Skeletal muscle cell (primary cell): Measurements from ENCODE around the gene NCAM1.
A peak's percentile ranks its signal among the peaks of the same experiment; 100 is the strongest.
"Not testable (repeated sequence)": the region's sequence is repeated elsewhere in the genome, so short reads cannot be mapped to it uniquely, and the experiment has no call there.

Experiments used
- DNase-seq: peaks from one replicate; pipeline ENCODE4 v3.0.0-alpha.2; 2010; ENCODE audit warnings: low read depth
- H3K4me3 ChIP-seq: 2 replicates; pipeline ENCODE4 v1.5.1; 2011; ENCODE audit warnings: low read depth, mild to moderate bottlenecking, control low read depth, low read length, moderate library complexity

Gene NCAM1

GRCh38 chr11:112961146-112961668 is at the start of gene NCAM1:
TSS of gene NCAM1 (plus strand) at chr11:112961420.
- DNase-seq, result peak; percentile 81

GRCh38 chr11:112922606-112923005 is 38.6 kb upstream of the NCAM1 start:
- DNase-seq, result no peak
- no peak overlapping the region for H3K4me3 ChIP-seq

More at GRCh38 chr11:112961146-112961668, at the start of gene NCAM1:
- peak within 1 kb of the TSS; percentile 67 for H3K4me3 ChIP-seq

GRCh38 chr11:112924836-112925235 is 36.4 kb upstream of the NCAM1 start:
- not testable (repeated sequence) for H3K4me3 ChIP-seq, DNase-seq

- DNase-seq, result no peak
- no peak overlapping the region for H3K4me3 ChIP-seq
Measured at GRCh38 chr11:112925516-112926310, 35.5 kb upstream of the NCAM1 start.

- DNase-seq, result no peak
- H3K4me3 ChIP-seq, result no peak overlapping the region
Measured at GRCh38 chr11:112928136-112928535, 33.1 kb upstream of the NCAM1 start.

GRCh38 chr11:112929432-112929831 is 31.8 kb upstream of the NCAM1 start:
- H3K4me3 ChIP-seq, result no peak overlapping the region
- no peak for DNase-seq

GRCh38 chr11:112931703-112932102 is 29.5 kb upstream of the NCAM1 start:
- DNase-seq, result peak; percentile 4
- no peak overlapping the region for H3K4me3 ChIP-seq

- no peak overlapping the region for H3K4me3 ChIP-seq
- DNase-seq, result no peak
Measured at GRCh38 chr11:112932593-112932992, 28.6 kb upstream of the NCAM1 start.

GRCh38 chr11:112933970-112934369 is 27.2 kb upstream of the NCAM1 start:
- no peak for DNase-seq
- no peak overlapping the region for H3K4me3 ChIP-seq

- H3K4me3 ChIP-seq, result no peak overlapping the region
- no peak for DNase-seq
Measured at GRCh38 chr11:112941104-112941503, 20.1 kb upstream of the NCAM1 start.

GRCh38 chr11:112942966-112943643 is 18.1 kb upstream of the NCAM1 start:
- H3K4me3 ChIP-seq, result no peak overlapping the region
- DNase-seq, result no peak

GRCh38 chr11:112946866-112947265 is 14.4 kb upstream of the NCAM1 start:
- DNase-seq, result no peak

GRCh38 chr11:112949781-112950575 is 11.2 kb upstream of the NCAM1 start:
- no peak overlapping the region for H3K4me3 ChIP-seq
- DNase-seq, result no peak

More at GRCh38 chr11:112946866-112947265, 14.4 kb upstream of the NCAM1 start:
- H3K4me3 ChIP-seq, result no peak overlapping the region

- no peak overlapping the region for H3K4me3 ChIP-seq
- no peak for DNase-seq
Measured at GRCh38 chr11:112958670-112959069, 2.5 kb upstream of the NCAM1 start.

- DNase-seq, result no peak
- H3K4me3 ChIP-seq, result peak overlapping the region; percentile 67
Measured at GRCh38 chr11:112961751-112962578, 745 bp downstream of the NCAM1 start.

GRCh38 chr11:112962579-112963367 is 1.6 kb downstream of the NCAM1 start:
- DNase-seq, result no peak
- H3K4me3 ChIP-seq, result peak overlapping the region; percentile 67

- DNase-seq, result no peak
- H3K4me3 ChIP-seq, result peak overlapping the region; percentile 67
Measured at GRCh38 chr11:112963368-112963955, 2.2 kb downstream of the NCAM1 start.

- no peak for DNase-seq
- H3K4me3 ChIP-seq, result no peak overlapping the region
Measured at GRCh38 chr11:112965656-112966055, 4.4 kb downstream of the NCAM1 start.
